ENCODE data around the gene GSK3A. TPM values are rescaled to one million over a fixed set of nuclear protein-coding genes. Genes with fewer than 3 reads are reported as not detected.
A peak's percentile ranks its signal among the peaks of the same experiment; 100 is the strongest.

Gene GSK3A
- total and polyA plus RNA-seq, 9 of the 15 experiments (the other 6 are each of a cell fraction or from before 2014, with no cell fraction given), result 0.62 to 90.7 (median 33.3) TPM

DNA sequence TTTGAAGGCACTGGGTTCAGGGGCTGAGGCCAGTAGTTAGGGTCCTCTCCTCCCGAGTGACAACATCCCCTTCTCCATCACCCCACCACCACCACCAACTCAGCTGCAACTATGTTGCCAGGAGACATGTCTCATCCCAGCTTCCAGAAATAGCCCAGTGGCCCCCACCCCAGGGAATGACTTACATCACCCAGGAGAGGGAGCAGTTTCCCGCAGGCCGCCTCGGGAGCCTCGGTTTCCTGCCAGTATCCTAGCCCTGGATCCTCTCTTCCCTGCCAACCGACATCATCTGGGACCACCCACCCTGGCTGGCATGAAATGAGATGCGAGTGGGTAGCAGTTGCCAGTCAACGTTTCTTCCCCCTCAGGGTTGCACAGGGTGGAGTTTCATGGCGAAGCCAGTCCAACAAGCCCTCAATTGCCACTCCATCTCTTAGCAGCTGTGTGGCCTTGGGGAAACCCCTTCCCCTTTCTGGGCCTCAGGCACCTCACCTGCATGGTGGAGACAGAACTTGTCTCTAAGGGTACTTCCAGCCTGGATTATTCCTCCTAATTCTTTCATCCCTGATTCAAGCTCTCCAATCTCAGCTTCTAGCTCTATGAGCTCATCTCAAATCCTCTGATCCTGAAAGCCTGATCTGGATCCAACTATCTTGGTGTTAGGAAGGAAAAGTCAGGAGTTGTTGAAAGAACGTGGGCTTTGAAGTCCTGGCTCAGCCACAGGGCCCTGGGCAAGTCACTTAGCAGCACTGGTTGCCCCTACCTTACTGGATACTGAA is 3.9 kb upstream of the GSK3A start (continued):
- no peak for TF ChIP-seq ZNF165 (CRISPR knock-in tag; IDR thresholded peaks at IDR 0.05; ENCODE audit: borderline replicate concordance)
- TF ChIP-seq KDM2B (CRISPR knock-in tag; IDR thresholded peaks at IDR 0.05), result no peak
- no peak for TF ChIP-seq MCM7 (IDR thresholded peaks at IDR 0.05)
- 0 out of 2 replicates have a peak, but pooled peaks have one; percentile 37 for TF ChIP-seq SMARCA5 (IDR thresholded peaks at IDR 0.05)
- no peak for TF ChIP-seq PHF21A (IDR thresholded peaks at IDR 0.05; ENCODE audit: borderline replicate concordance, low read depth)
- no peak for TF ChIP-seq E2F6 (IDR thresholded peaks at IDR 0.05; ENCODE audit: borderline replicate concordance in 1 of 2, extremely low read depth in 1 of 2, insufficient read depth in 1 of 2, insufficient read length in 1 of 2, low read depth in 1 of 2, low read length in 1 of 2, poor library complexity in 1 of 2, severe bottlenecking in 1 of 2)
- TF ChIP-seq ZNF239 (CRISPR knock-in tag; IDR thresholded peaks at IDR 0.05), result no peak
- TF ChIP-seq, protein P1, sequence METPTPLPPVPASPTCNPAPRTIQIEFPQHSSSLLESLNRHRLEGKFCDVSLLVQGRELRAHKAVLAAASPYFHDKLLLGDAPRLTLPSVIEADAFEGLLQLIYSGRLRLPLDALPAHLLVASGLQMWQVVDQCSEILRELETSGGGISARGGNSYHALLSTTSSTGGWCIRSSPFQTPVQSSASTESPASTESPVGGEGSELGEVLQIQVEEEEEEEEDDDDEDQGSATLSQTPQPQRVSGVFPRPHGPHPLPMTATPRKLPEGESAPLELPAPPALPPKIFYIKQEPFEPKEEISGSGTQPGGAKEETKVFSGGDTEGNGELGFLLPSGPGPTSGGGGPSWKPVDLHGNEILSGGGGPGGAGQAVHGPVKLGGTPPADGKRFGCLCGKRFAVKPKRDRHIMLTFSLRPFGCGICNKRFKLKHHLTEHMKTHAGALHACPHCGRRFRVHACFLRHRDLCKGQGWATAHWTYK (CRISPR knock-in tag; IDR thresholded peaks at IDR 0.05), result no peak
- TF ChIP-seq CEBPB (tag; IDR thresholded peaks at IDR 0.05), result no peak
- TF ChIP-seq OTX1 (CRISPR knock-in tag; IDR thresholded peaks at IDR 0.05), result no peak
- TF ChIP-seq HMBOX1 (IDR thresholded peaks at IDR 0.05), result no peak
- TF ChIP-seq MCM5 (IDR thresholded peaks at IDR 0.05; ENCODE audit: low read depth), result no peak
- TF ChIP-seq KAT2B (IDR thresholded peaks at IDR 0.05; ENCODE audit: low read depth, low read length), result no peak
- TF ChIP-seq ETV5 (CRISPR knock-in tag; IDR thresholded peaks at IDR 0.05; ENCODE audit: low read depth), result no peak
- no peak for TF ChIP-seq ZNF140 (CRISPR knock-in tag; IDR thresholded peaks at IDR 0.05)
- TF ChIP-seq ZNF407 (IDR thresholded peaks at IDR 0.05; ENCODE audit: low read depth), result no peak
- TF ChIP-seq ZNF507 (tag; conservative IDR thresholded peaks at IDR 0.05), result no peak
